K562 (cell line): ENCODE data around the gene GAMT. TPM values are rescaled to one million over a fixed set of nuclear protein-coding genes. Genes with fewer than 3 reads are reported as not detected.

Experiments used
- ETV1 ChIP-seq: fragments of 450-650 bp; conservative IDR thresholded peaks from 2 replicates; pipeline ENCODE4 v1.6.1; 2016; ENCODE audit warnings: missing genetic modification characterization, control low read depth, low read depth, missing compliant biosample characterization
- FOSL1 ChIP-seq: fragments of 200-800 bp; sonication (Bioruptor generic); conservative IDR thresholded peaks from 2 replicates; pipeline ENCODE4 v1.6.1; 2016; ENCODE audit warnings: missing genetic modification characterization, missing compliant biosample characterization
- KDM2B ChIP-seq: fragments of 250-450 bp; sonication (Bioruptor Pico); IDR thresholded peaks from 2 replicates; pipeline ENCODE4 v1.8.0; 2021; ENCODE audit warnings: mild to moderate bottlenecking, moderate library complexity
- L3MBTL2 ChIP-seq: fragments of 450-650 bp; IDR thresholded peaks from 2 replicates; pipeline ENCODE4 v1.6.1; 2016; ENCODE audit warnings: mild to moderate bottlenecking, moderate library complexity
- MCM5 ChIP-seq: fragments of 450-650 bp; IDR thresholded peaks from 2 replicates; pipeline ENCODE4 v1.6.1; 2016; ENCODE audit warnings: low read depth
- MEF2A ChIP-seq: IDR thresholded peaks from 2 replicates; pipeline ENCODE4 v1.6.1; 2011; ENCODE audit warnings: low read depth, mild to moderate bottlenecking, low read length, moderate library complexity; ENCODE audit not compliant: control insufficient read depth
- PHF20 ChIP-seq: fragments of 450-650 bp; IDR thresholded peaks from 2 replicates; pipeline ENCODE4 v1.6.1; 2018; ENCODE audit not compliant: partially characterized antibody
- POLR2AphosphoS5 ChIP-seq: IDR thresholded peaks from 2 replicates; pipeline ENCODE4 v1.6.1; 2011; ENCODE audit warnings: mild to moderate bottlenecking, low read depth, low read length, moderate library complexity; ENCODE audit not compliant: control insufficient read depth, insufficient read depth
- POLR2B ChIP-seq: fragments of 450-650 bp; IDR thresholded peaks from 2 replicates; pipeline ENCODE4 v1.6.1; 2018; ENCODE audit warnings: low read depth; ENCODE audit not compliant: partially characterized antibody
- RBM15 ChIP-seq: fragments of 200-400 bp; formaldehyde crosslinking; IDR thresholded peaks from 2 replicates; pipeline ENCODE4 v1.6.1; 2018; ENCODE audit warnings: mild to moderate bottlenecking, low read length, moderate library complexity; ENCODE audit not compliant: insufficient read depth
- polyA plus RNA-seq, 8 experiments: library from polyadenylated mRNA; depleted of rRNA in 4 of 8; stranded (reverse) in 5 of 8; unstranded in 3 of 8; fragments of >200 nt; fragmentation: Nextera tagmentation in 2 of 8; fragmentation: Illumina TruSeq in 1 of 8; extraction: Ambion mirVana in 2 of 8; extraction: Trizol in 1 of 8; gene quantifications; 2 replicates each; pipeline versions ENCODE4 v1.2.1 to v1.2.3, GENCODE V29; 2011 to 2014; ENCODE audit warnings: inconsistent platforms in 1 of 8, missing spikeins in 1 of 8
- total RNA-seq, 7 experiments: library from RNA; depleted of rRNA in 6 of 7; stranded (reverse); fragments of >200 nt in 6 of 7; fragmentation: Illumina TruSeq in 2 of 7; extraction: Trizol in 2 of 7; gene quantifications; 2 replicates each; pipeline versions ENCODE4 v1.2.1 to v1.2.3, GENCODE V29; 2011 to 2021; ENCODE audit warnings: low replicate concordance in 1 of 7
- TF ChIP-seq, protein P1 (sequence below): fragments of 450-650 bp; formaldehyde crosslinking; IDR thresholded peaks from 2 replicates; pipeline ENCODE4 v1.4.0; 2020; ENCODE audit warnings: mild to moderate bottlenecking, moderate library complexity
- TF ChIP-seq, protein P2 (sequence below), 2 experiments: fragments of 450-650 bp in 1 of 2; sonication (generic) in 1 of 2; formaldehyde crosslinking in 1 of 2; IDR thresholded peaks; 2 replicates each; pipeline versions ENCODE4 v1.7.1 to v1.9.0; 2016 to 2022; ENCODE audit warnings: inconsistent platforms in 1 of 2, mild to moderate bottlenecking in 1 of 2, missing genetic modification reagents in 1 of 2
- TF ChIP-seq, protein P3 (sequence below): fragments of 450-650 bp; IDR thresholded peaks from 2 replicates; pipeline ENCODE4 v1.6.1; 2014; ENCODE audit warnings: low read depth, mild to moderate bottlenecking, moderate library complexity, borderline replicate concordance

GAMT gene
- total and polyA plus RNA-seq, 9 of the 15 experiments (the other 6 are each of a cell fraction or from before 2014, with no cell fraction given): 1.3 to 35.3 (median 27.2) TPM

DNA sequence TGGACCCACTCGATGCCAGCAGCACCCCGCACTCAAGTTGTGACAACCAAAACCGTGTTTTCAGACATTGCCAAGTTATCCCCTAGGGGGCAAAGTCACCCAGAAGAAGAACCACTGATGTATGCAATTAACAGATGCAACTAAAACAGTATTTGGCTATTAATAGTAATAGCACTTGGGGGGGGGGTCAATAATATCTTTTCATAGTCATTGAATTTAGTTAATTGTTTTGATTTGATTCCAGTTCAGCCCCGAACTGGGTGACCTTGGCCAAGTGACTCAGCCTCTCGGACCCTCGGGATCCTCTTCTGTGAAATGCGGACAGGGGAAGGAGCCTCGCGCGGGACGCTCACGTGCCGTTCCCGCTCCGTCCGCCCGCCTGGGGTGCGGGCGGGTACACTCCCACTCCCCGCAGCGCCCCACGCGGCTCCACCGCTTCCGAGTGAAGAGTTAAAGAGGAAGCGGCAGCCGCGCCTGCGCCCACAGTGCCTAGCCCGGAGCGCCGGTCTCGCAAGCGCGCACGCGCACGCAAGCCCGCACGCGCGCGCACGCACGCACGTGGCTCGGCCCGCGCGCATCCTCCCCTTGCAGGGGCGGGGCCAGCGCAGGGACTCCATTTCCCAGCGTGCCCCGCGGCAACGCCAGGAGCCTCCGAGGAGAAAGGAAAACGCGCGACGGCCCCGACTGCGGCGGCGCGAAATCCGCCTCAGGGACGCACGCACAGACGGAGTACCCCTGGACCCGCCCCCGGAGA, 5.6 kb upstream of the GAMT start (continued):
- TF ChIP-seq POLR2AphosphoS5 (peak; percentile 11; the same call in 1 of the 2 replicates), L3MBTL2 (peak; percentile 99), MEF2A (peak; percentile 63; the same call in 1 of the 2 replicates), RBM15 (no peak), KDM2B (peak; percentile 42; the same call in 1 of the 2 replicates), FOSL1 (peak; percentile 72), ETV1 (tag) (peak; percentile 34), POLR2B (peak; percentile 47), PHF20 (peak; percentile 46), MCM5 (no peak)
- TF ChIP-seq, protein P1, sequence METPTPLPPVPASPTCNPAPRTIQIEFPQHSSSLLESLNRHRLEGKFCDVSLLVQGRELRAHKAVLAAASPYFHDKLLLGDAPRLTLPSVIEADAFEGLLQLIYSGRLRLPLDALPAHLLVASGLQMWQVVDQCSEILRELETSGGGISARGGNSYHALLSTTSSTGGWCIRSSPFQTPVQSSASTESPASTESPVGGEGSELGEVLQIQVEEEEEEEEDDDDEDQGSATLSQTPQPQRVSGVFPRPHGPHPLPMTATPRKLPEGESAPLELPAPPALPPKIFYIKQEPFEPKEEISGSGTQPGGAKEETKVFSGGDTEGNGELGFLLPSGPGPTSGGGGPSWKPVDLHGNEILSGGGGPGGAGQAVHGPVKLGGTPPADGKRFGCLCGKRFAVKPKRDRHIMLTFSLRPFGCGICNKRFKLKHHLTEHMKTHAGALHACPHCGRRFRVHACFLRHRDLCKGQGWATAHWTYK (CRISPR knock-in tag): peak; percentile 76; the same call in 1 of the 2 replicates
- TF ChIP-seq, protein P2, sequence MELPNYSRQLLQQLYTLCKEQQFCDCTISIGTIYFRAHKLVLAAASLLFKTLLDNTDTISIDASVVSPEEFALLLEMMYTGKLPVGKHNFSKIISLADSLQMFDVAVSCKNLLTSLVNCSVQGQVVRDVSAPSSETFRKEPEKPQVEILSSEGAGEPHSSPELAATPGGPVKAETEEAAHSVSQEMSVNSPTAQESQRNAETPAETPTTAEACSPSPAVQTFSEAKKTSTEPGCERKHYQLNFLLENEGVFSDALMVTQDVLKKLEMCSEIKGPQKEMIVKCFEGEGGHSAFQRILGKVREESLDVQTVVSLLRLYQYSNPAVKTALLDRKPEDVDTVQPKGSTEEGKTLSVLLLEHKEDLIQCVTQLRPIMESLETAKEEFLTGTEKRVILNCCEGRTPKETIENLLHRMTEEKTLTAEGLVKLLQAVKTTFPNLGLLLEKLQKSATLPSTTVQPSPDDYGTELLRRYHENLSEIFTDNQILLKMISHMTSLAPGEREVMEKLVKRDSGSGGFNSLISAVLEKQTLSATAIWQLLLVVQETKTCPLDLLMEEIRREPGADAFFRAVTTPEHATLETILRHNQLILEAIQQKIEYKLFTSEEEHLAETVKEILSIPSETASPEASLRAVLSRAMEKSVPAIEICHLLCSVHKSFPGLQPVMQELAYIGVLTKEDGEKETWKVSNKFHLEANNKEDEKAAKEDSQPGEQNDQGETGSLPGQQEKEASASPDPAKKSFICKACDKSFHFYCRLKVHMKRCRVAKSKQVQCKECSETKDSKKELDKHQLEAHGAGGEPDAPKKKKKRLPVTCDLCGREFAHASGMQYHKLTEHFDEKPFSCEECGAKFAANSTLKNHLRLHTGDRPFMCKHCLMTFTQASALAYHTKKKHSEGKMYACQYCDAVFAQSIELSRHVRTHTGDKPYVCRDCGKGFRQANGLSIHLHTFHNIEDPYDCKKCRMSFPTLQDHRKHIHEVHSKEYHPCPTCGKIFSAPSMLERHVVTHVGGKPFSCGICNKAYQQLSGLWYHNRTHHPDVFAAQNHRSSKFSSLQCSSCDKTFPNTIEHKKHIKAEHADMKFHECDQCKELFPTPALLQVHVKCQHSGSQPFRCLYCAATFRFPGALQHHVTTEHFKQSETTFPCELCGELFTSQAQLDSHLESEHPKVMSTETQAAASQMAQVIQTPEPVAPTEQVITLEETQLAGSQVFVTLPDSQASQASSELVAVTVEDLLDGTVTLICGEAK (IDR thresholded peaks at IDR 0.05): peak; percentile 50; the same call in 1 of the 2 replicates
- TF ChIP-seq, protein P2 (CRISPR knock-in tag; IDR thresholded peaks at IDR 0.05): no peak
- TF ChIP-seq, protein P3, sequence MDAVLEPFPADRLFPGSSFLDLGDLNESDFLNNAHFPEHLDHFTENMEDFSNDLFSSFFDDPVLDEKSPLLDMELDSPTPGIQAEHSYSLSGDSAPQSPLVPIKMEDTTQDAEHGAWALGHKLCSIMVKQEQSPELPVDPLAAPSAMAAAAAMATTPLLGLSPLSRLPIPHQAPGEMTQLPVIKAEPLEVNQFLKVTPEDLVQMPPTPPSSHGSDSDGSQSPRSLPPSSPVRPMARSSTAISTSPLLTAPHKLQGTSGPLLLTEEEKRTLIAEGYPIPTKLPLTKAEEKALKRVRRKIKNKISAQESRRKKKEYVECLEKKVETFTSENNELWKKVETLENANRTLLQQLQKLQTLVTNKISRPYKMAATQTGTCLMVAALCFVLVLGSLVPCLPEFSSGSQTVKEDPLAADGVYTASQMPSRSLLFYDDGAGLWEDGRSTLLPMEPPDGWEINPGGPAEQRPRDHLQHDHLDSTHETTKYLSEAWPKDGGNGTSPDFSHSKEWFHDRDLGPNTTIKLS: peak; percentile 92
